Cardiac septum (tissue), 1 donor: ENCODE results near the gene OLFML3. TPM values are rescaled to one million over a fixed set of nuclear protein-coding genes. Genes with fewer than 3 reads are reported as not detected.
"Not testable (repeated sequence)": the region's sequence is repeated elsewhere in the genome, so short reads cannot be mapped to it uniquely, and the experiment has no call there.

Experiments used
- DNase-seq: peaks from one replicate; pipeline ENCODE4 v3.0.0-alpha.2; 2020; ENCODE audit warnings: low spot score
- intact Hi-C: fragments of 100-400 bp; cut with DNase I; formaldehyde crosslinking; loops from one replicate; pipeline ENCODE4 v1.14.0; 2022
- total RNA-seq: library from RNA; stranded (reverse); fragmentation: NEBNext Ultra II Directional; extraction: Animal tissue kit (Norgen Biotek cat#: 25700); gene quantifications from one replicate; pipeline ENCODE4 v1.2.1, GENCODE V29; 2021
- donor health status: DM: no; HTN: no; CAD: no.

Gene OLFML3
- total RNA-seq, 1 donor from 2014 or later = 8.2 TPM

GRCh38 chr1:113983826-113984225 lies 4.6 kb downstream of the OLFML3 start:
- intact Hi-C loops = no loop called here
- DNase-seq = no peak

- DNase-seq = no peak
- intact Hi-C loops = no loop called here
Observed at GRCh38 chr1:113984710-113985109, 5.4 kb downstream of the OLFML3 start.

GRCh38 chr1:113986802-113987201 lies 7.5 kb downstream of the OLFML3 start:
- no peak for DNase-seq
- intact Hi-C loops = no loop called here

- intact Hi-C loops = no loop called here
- DNase-seq = no peak
Observed at GRCh38 chr1:113987259-113987658, 8.0 kb downstream of the OLFML3 start.

- intact Hi-C loops = no loop called here
- DNase-seq = no peak
Observed at GRCh38 chr1:113990530-113990929, 11.3 kb downstream of the OLFML3 start.

GRCh38 chr1:113990961-113991360 lies 11.7 kb downstream of the OLFML3 start:
- intact Hi-C loops = no loop called here
- no peak for DNase-seq

- intact Hi-C loops = no loop called here
- no peak for DNase-seq
Observed at GRCh38 chr1:113991467-113991997, 12.3 kb downstream of the OLFML3 start.

GRCh38 chr1:113993072-113993471 lies 13.8 kb downstream of the OLFML3 start:
- intact Hi-C loops = no loop called here
- DNase-seq = no peak

GRCh38 chr1:113993766-113994165 lies 14.5 kb downstream of the OLFML3 start:
- intact Hi-C loops = no loop called here
- DNase-seq = no peak

- intact Hi-C loops = no loop called here
- no peak for DNase-seq
Observed at GRCh38 chr1:113995382-113995781, 16.1 kb downstream of the OLFML3 start.

GRCh38 chr1:113998361-113998760 lies 19.1 kb downstream of the OLFML3 start:
- DNase-seq = no peak
- intact Hi-C loops = no loop called here

GRCh38 chr1:113999233-113999632 lies 20.0 kb downstream of the OLFML3 start:
- intact Hi-C loops = no loop called here
- no peak for DNase-seq

GRCh38 chr1:113999799-114000198 lies 20.5 kb downstream of the OLFML3 start:
- no peak for DNase-seq
- intact Hi-C loops = no loop called here

- intact Hi-C loops = no loop called here
- DNase-seq = no peak
Observed at GRCh38 chr1:114000406-114000805, 21.1 kb downstream of the OLFML3 start.

- no peak for DNase-seq
- intact Hi-C loops = no loop called here
Observed at GRCh38 chr1:114002492-114003239, 23.4 kb downstream of the OLFML3 start.

GRCh38 chr1:114003431-114003830 lies 24.2 kb downstream of the OLFML3 start:
- intact Hi-C loops = no loop called here
- DNase-seq = no peak

- intact Hi-C loops, DNase-seq: not testable (repeated sequence)
Observed at GRCh38 chr1:114006825-114007224, 27.6 kb downstream of the OLFML3 start.

- DNase-seq = no peak
- intact Hi-C loops = no loop called here
Observed at GRCh38 chr1:114008480-114008941, 29.2 kb downstream of the OLFML3 start.

- intact Hi-C loops = no loop called here
Observed at GRCh38 chr1:114008993-114009392, 29.7 kb downstream of the OLFML3 start.

GRCh38 chr1:114009393-114009792 lies 30.1 kb downstream of the OLFML3 start:
- DNase-seq = no peak

More at GRCh38 chr1:114008993-114009392, 29.7 kb downstream of the OLFML3 start:
- no peak for DNase-seq

GRCh38 chr1:114010433-114011184 lies 31.3 kb downstream of the OLFML3 start:
- intact Hi-C loops = no loop called here
- DNase-seq = no peak

More at GRCh38 chr1:114009393-114009792, 30.1 kb downstream of the OLFML3 start:
- intact Hi-C loops = no loop called here
